ENCODE measurements around the gene ING3.

ING3 gene, protein sequence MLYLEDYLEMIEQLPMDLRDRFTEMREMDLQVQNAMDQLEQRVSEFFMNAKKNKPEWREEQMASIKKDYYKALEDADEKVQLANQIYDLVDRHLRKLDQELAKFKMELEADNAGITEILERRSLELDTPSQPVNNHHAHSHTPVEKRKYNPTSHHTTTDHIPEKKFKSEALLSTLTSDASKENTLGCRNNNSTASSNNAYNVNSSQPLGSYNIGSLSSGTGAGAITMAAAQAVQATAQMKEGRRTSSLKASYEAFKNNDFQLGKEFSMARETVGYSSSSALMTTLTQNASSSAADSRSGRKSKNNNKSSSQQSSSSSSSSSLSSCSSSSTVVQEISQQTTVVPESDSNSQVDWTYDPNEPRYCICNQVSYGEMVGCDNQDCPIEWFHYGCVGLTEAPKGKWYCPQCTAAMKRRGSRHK

DNA sequence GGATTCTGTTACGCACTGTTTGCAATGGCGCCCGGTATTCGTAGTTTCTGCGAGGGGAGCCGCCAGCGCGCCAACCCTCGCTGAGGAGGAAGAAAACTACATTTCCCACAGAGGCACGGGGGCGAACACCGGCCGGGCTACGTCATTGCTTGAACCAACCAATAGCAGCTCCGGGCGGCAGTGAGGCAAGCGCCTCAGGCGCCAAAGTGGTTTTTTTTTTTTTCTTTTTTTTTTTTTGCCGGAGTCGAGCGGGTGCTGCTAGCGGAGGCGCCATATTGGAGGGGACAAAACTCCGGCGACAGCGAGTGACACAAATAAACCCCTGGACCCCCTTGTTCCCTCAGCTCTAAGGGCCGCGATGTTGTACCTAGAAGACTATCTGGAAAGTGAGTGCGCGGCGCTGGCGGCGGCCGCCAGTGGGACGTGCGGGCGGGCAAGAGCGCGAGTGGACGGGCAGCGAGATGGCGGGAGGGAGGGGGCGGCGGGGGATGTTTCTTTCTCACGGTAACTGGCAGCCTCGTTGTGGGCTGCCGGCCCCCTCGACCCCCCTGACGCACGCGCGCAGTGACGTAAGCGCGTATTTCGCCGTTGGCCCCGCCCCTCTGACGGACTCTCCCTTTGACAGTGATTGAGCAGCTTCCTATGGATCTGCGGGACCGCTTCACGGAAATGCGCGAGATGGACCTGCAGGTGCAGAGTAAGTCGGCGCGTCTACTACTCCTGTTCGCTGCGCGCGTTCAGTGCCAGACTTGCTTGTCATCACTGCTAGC, at the start of gene ING3:
ING3 (plus strand) TSS at position 239 of the 770 bp plus-strand sequence; CDS start at position 359, 120 bp downstream.
- peak; percentile 97 for DNase-seq

DNA sequence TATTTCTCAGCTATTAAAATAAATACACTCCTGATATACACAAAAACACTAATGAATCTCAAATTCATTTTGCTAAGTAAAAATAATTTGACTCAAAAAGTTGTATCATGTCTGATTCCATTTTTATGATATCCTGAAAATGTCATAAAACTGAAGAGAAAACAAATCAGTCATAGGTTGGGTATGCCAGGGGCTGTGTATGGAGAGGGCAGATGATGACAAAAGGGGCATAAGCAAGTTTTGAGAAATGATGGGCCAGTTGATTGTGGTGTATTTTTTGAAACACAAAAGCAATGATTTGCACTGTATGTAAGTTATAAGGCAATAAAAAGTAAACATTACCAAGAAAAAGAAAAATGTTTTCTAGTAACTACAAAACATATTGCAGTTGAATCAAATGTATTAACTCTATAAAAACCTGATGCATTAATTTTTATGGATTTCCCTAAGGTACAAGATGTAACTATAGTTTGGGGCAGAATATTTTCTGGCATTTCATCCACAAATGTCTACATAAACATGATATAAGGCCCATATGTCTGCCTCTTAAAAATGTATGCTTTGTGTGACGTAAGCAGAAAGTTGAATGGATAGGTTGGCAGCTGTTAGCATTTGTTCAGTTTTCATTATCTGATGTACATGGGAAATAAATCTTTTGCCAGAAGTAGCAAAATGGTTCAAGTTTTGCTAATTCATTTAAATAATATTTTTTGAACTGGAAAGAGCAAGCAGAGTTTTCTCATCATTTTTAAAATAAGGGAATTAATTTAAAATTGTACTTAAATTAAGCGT, 35.1 kb upstream of the ING3 start:
- DNase-seq: no peak

DNA sequence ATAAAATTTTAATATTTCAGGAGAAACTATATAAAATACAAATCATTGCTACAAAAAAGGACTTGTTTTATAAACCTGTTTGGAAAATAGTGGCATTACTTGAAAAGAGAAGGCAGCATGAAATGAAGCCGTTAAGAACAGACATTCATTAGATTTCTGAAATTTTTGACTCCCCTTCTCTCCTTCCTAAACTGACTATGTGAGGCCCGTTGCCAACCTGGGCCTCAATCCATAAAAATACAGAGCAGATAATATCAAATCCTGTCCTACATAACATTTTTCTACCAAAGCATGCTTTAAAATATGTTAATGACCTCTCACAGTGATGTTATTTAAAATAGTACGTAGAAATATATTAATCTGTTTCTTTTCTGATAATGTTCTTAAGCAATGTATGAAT, 34.5 kb upstream of the ING3 start:
- no peak for DNase-seq

DNA sequence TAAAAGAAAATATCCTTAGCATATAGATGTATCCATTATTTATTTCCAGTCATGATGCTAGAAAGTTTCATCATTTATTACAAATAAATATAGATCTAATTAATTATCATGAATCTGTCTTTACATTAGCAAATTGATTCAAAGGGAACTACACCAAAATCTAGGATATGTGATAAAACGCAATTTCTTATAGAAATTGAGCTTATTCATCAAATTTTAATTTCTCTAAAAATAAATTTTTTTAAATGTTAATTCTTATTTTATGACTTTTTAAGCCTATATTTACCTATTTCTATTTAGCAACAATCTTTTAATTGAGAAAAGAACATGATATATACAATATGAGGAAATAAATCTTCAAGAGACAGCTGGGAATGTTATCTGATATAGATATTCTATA, 34.0 kb upstream of the ING3 start:
- no peak for DNase-seq

DNA sequence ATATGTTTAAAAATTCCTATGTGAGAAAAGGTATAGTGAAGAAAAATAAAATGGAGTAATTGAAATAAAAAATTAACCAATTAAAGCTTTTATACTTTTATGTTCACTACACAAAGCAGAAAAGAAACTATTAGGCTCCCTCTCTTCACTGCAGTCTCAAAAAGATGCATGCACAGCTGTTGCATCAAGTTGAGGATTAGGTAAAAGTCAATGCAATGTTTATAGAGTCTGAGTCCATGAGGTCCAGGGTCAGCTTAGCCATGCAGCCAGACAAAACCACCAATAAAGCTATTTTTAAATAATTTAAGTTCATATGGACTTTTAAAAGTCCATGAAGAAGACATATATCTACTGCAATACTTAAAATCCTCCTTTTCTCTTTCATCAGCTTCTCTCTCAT, 31.1 kb upstream of the ING3 start:
- no peak for DNase-seq

DNA sequence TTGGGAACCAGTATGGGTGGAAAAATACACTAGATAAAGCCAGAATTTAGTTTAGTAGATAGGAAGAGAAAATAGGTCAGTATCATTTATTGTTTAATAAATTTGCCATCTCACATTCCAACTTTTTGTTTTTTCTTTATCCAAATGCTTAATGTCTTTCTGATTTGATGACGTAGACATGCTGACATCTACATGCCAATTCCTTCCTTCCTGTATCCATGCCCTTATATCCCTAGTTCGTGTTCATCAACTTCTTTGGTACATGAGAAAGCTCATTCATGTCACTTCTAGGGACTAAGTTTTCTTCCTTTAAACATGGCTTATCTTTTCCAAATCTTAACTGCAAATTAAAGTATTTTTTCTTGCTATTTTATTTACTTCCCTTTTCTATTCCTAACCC, 30.5 kb upstream of the ING3 start:
- DNase-seq: no peak

DNA sequence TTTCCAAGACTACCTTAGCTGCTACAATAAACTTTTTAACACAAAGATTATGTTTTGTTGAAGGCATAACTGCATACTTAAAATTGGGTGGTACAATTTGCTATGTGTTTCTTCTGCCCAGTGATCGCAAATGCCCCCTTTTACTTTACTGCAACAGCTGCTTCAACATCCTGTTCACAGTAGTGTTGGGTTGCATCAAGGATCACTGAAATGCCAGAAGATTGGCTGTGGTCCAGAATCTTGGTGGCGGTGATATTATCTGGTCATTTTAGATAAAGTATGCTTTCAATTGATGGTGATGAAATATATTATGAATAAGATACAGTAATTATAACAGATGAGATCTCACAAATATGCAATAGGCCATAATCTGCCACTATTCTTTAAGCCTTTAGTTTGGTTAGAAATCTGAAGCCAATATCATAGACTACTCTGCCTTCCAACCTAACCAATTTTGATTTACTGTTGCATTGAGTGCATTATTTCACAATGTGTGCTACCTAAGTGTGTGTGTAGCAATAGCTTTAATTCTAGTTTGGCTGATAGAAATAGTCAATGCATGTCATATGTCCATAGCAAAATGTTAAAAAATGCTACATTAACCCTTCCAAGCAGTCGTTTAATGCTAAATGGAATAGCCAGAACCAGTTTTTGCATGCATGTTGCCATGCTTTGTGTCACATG, 29.8 kb upstream of the ING3 start:
- no peak for DNase-seq

DNA sequence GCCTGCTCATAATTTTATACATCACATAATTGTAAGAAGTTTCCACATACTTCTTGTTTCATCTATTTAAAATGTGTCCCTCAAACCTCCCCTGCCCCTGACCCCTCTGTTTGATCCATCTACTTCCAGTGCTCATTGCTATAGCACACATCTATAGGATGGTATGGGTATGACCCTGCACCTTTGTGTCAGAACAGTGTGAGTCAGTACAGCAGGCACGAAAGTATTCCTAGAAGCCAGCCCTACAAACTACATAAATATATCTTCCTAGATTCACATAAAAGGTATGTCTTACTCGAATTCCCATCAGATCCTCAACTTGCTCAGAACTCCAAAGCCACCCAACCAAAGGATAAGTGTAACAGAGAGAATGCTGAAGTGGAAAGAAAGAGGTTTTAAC, 25.7 kb upstream of the ING3 start:
- DNase-seq: no peak

DNA sequence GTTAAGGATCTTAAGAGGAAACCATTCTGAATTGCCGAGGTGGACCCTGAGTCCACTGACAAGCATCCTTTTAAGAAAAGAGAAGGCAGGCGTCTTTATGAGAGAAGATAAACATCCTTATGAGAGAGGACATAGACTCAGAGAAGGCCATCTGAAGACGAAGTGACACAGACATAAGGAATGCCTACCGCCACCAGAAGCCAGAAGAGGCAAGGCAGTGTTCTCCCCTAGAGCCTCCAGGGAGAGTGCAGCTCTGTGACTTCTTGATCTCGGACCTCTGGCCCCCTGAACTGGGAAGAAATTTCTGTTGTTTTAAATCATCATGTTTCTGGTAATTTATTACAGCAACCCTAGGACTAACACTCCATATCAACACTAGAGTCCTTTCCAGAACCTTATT, 25.2 kb upstream of the ING3 start:
- no peak for DNase-seq

DNA sequence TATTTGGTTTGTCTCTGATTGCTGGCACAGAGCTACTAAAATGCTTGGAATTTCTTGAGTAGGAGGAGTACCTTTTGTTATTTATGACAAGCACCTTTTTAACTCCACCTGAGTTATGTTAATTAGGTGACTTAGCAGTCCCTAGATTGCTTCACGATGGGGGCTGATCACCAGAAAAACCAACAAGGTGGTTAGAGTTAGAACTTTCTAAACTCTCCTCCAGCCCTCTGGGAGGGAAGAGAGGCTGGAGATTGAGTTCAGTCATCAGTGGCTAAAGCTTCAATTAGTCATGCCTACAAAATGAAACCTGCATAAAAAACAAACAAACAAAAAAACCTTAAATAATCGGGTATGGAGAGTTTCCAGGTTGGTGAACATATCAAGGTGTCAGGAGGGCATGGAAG, 23.6 kb upstream of the ING3 start:
- no peak for DNase-seq

DNA sequence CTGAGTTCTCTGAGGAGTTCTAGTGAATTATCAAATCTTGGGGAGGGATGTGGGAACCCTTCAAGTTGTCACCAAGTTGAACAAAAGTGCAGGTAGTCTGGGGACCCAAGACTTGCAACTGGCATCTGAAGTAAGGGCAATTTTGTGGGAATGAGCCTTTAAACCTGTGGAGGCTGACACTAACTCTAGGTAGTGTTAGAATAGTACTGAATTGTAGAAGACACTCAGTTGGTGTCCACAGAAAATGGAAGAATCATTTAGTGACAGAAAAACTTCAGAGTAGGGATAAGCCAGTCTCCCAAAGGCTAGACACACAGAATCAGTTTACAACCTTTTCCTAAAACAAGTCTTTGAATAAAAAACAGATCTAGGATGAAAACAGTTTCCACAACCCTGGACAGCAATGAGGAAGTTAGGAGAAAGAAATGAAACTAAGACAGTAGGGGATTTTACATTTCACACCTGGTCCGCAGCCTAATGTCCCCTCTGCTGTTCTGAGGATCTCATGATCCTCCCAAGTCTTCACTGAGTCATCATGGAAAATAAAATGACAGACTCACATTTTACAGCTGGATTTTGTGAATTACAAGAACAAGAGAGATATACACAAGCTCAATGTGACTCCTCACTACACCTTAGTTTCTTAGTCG, 23.0 kb upstream of the ING3 start:
- DNase-seq: no peak

DNA sequence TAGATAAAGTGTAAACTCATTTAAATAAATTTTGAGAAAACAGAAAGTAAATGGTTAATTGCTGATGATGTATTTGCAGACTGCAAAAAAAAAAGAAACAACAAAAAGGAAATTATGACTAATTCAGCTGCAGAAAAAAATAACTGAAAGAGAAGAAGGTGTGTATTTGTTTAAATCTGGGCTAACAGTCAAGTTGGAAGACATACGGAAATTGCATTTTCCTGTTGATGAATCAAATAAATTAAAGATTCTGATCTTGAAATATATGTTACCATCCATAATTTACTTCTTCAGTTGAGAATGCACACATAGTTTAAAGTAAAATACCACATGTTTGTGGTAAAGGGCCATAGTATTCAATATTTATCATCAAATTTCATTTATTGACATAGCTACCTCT, 19.3 kb upstream of the ING3 start:
- DNase-seq: no peak

DNA sequence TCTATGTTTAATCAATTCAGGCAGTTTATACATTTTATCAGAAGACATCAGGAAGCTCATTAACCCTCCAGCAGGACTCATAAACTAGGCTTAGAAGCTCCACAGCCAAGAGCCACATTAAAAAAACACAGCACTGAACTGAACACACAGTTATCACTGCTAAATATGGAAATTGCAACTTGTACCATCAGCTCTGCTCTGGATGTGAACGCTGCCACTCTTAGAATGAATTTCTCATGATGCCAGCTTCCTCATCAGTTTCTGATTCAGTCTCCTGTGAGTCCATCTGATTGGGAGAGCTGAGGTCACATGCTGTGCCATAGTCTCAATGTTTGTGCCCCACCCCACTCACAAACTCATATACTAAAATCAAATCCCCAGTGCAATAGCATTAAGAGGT, 17.1 kb upstream of the ING3 start:
- DNase-seq: no peak

DNA sequence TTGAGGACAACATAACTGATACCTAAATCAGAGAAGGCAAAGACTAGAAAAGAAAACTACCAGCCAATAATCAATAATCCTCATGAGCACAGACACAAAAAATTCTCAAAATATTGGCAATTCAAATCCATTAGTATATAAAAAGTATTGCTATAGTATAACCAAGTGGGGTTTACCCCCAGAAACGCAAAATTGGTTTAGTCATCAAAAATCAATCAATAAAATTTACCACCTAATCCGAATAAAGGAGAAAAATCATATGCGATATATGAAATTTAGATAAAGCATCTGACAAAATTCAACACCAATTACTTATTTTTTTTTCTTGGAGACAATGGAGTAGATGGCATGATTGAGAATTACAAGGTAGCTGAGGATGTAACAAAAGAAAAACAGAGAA, 11.2 kb upstream of the ING3 start:
- DNase-seq: no peak

DNA sequence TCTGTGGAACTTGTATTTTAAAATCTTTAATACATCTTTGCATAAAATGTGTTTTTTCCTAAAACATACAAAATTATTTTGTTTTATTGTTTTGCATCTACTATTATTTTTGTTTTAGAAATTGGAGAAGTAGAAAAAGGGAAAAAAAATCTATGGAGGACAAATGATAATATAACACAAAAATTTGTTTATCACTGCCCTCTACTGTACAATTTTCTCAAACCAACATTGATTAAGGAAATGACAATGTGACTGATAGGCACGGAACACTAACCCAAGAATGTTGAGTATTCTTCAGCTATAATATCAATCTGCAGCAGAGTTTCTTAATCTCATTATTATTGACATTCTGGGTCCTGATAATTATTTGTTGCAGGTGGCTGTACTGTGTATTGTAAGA, 9.5 kb upstream of the ING3 start:
- no peak for DNase-seq

DNA sequence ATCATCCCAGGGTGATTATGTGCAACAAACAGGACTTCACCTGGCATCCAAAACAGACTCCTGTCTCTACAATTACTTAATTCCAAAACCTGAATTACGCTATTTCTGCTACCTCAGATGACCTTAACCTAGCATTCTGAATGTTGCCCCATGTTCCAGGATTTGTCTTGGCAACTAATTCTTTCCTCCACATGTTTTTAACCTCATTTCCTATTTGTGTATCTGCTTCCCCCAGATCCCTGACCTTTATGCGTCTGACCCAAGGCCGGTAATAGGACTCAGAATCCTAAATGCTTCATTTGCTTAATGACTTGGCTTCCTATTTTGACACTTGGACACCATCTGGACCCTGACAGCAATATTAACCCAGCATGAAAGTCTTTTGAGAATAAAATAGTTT, 8.7 kb upstream of the ING3 start:
- no peak for DNase-seq

DNA sequence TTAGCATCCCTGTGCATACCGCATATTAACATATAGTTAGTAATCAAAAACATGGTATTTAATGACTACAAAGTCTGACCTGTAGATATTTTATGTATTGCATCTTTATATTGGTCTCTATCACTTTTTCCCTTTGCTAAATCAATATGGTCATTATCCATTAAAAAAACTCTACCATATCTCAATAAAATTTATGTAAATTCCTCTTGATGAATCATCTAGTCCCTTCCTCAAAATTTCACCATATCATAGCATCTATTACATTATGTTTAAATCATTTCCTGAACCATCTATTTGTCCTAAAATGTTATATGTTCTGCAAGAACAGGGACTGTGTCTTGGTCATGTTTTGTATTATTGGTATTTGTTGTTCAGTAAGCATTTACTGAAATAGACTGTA, 7.7 kb upstream of the ING3 start:
- no peak for DNase-seq

DNA sequence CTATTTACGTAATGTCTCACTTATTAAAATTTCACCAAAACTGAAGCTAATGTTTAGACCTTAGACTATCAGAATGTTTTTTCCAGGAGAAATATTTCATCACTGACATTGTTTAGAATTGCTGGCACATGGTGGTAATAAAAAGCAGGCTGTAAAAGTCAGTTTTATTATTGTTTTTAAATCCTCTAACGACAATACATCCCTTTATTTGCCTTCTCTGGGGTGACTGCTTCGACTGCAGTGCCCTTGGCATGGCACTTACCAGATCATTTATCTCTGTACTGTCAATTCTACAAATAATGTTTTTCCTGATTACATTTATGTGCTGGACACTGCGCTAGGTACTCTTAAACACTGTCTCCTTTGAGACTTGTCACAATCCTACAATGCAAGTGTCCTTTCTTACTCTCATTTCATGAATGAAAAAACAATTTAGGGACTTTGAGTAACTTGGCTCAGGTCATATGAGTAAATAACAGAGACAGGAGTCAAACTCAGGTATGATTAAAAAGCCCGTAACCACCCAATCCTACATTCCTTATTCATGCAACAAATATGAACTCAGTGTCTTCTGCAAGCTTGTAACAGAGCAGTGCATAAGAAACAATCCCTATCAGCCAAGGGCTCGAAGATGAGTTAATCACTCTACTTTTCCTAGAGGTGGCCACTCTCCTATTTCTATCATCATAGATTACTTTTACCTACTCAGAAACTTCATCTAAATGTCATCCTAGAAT, 5.6 kb upstream of the ING3 start:
- DNase-seq: no peak

DNA sequence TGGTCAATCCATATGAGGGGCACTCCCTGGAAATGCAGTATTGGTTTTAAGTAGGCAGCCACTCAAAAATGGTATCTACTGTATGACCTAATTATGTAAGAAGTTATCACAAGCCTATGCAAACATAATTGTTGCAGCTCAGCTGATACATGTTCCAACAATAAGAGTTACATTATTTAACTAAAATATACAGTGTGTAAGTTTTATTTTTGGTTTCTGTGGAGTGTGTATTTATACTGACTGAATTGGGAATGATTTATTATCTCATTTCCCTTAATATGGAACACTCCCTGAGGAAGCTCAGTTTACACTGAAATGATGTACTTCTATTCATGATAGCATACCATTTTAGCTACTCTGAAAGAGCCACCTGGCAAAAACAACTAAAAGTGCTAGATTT, 2.6 kb upstream of the ING3 start:
- no peak for DNase-seq

DNA sequence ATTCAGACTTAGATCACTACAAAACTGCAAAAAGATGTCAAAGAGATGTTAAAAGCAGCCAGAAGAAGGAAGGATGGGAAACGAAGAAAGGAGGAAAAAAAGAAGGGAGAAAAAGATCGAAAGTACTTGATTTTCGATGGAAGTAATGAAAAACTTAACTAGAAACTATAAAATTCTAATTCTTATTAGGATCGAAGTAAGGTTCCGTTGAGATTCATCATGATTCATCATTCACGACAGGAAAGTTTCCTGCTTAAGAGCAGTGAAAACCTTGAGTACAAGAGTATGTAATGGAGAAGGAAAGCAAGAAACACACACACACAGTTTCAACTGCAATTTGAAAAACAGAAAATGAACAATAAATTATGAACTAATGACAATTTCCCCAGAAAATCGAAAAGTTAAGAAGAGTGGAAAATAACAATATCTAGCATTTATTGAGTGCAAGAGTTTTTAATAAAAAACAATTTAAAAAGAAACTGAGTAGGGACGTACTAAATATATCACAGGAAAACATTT, 1.1 kb upstream of the ING3 start:
- DNase-seq: no peak

DNA sequence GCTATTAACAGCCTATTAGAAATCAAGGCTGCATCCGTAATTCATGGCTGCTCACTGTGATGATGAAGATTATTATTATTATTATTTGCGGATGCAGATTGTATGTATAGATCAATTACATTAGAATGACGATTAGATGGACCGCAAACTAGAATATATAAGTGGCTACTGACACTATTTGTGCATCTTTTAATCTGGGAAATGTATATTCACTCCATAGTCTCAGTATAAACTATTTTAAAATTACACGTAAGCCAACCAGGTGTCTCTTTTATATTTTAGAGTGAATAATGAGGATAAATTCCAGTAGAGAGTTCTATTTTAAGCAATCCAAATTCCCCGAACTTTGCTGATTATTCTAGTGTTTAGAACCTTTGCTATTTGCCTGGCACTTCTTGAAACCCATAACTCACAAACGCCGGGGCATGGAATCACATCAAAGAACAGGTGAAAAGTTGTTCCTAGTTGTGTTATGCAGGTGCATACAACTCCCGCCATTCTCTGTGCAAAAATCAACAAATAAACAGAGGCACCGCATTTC, 509 bp upstream of the ING3 start:
- DNase-seq: no peak

All from NCI-H2107 (cell line).